Measurements from ENCODE around the gene CREB5. TPM values are rescaled to one million over a fixed set of nuclear protein-coding genes. Genes with fewer than 3 reads are reported as not detected.

The CREB5 gene
- total and polyA plus RNA-seq, 7 donors = 0.80 to 42.1 (median 4.6) TPM

DNA sequence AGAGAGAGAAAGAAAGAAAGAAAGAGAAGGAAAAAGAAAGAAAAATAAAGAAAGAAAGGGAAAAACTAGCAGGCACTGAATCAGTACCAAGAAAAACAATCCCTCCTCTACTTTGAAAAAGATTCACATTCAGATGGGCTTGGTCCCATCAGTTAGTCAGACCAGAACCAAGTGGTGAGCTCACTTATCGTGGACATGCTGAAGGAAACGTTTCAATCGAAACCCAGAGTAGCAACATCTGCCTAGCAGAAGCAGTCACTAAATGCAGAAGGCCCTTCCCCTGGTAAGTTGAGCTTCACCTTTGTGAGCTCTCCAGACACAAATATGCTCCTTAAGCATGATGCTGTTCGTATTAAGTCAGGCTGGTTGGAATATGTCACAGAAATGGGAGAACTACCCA, 378.1 kb downstream of the CREB5 start:
- intact Hi-C loops (cut with DNase I) = no loop called here
- H3K36me3 ChIP-seq = no peaks in the 10 kb centered on the region
- no peak for DNase-seq
- no peak overlapping the region for H3K27ac ChIP-seq
- WGBS, 2 donors = 90% methylated on average over 4 of the region's 4 CpGs
- TF ChIP-seq EP300 (IDR thresholded peaks at IDR 0.05) (no peak), POLR2A (IDR thresholded peaks at IDR 0.05) (no peak), POLR2AphosphoS5 (IDR thresholded peaks at IDR 0.05) (no peak)
- TF ChIP-seq, protein P1, sequence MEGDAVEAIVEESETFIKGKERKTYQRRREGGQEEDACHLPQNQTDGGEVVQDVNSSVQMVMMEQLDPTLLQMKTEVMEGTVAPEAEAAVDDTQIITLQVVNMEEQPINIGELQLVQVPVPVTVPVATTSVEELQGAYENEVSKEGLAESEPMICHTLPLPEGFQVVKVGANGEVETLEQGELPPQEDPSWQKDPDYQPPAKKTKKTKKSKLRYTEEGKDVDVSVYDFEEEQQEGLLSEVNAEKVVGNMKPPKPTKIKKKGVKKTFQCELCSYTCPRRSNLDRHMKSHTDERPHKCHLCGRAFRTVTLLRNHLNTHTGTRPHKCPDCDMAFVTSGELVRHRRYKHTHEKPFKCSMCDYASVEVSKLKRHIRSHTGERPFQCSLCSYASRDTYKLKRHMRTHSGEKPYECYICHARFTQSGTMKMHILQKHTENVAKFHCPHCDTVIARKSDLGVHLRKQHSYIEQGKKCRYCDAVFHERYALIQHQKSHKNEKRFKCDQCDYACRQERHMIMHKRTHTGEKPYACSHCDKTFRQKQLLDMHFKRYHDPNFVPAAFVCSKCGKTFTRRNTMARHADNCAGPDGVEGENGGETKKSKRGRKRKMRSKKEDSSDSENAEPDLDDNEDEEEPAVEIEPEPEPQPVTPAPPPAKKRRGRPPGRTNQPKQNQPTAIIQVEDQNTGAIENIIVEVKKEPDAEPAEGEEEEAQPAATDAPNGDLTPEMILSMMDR (IDR thresholded peaks at IDR 0.05) = no peak
- peaks cover 0 to 3% (median 0%) of the 10 kb centered on the region in 4 donors for H3K4me1 ChIP-seq
- no peaks in the 10 kb centered on the region for H3K9me3 ChIP-seq
- H3K4me3 ChIP-seq = no peak overlapping the region
- no peaks in the 10 kb centered on the region for H3K27me3 ChIP-seq

DNA sequence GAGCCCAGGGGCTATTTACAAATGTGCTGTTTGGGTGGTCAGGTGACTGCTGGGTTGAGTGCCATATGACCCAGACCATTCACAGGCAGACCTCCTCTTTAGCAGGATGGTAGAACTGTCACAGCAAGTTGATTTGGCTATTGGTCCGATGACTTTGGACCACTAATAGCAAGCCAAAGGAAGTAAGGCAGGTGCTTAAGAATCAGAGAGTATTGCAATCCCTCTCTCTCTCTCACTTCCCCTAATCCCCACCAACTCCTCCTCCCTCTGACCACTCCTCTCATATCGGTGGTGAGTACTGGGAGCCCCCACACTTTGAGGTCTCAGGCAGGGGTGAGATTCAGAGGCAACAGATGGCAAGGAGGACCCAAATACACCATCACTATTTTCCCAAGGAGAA, 380.5 kb downstream of the CREB5 start:
- no peak for DNase-seq
- Histone ChIP-seq H3K36me3 (no peaks in the 10 kb centered on the region), H3K27me3 (no peaks in the 10 kb centered on the region), H3K4me3 (no peak overlapping the region), H3K4me1 (no peaks in the 10 kb centered on the region), H3K27ac (no peak overlapping the region), H3K9me3 (no peaks in the 10 kb centered on the region)
- 82 to 95% methylated on average over 2 of the region's 2 CpGs for WGBS, 2 donors
- intact Hi-C loops (cut with DNase I) = no loop called here
- TF ChIP-seq POLR2AphosphoS5 (IDR thresholded peaks at IDR 0.05) (no peak), EP300 (IDR thresholded peaks at IDR 0.05) (no peak), POLR2A (IDR thresholded peaks at IDR 0.05) (no peak)
- TF ChIP-seq, protein P1 (IDR thresholded peaks at IDR 0.05) = no peak

- DNase-seq = no peak
- Histone ChIP-seq H3K9me3 (no peaks in the 10 kb centered on the region), H3K4me1 (no peaks in the 10 kb centered on the region), H3K27me3 (no peaks in the 10 kb centered on the region), H3K27ac (no peak overlapping the region), H3K4me3 (no peak overlapping the region), H3K36me3 (no peaks in the 10 kb centered on the region)
- 88% methylated on average over 9 of the region's 9 CpGs for WGBS, 2 donors
- TF ChIP-seq POLR2A (IDR thresholded peaks at IDR 0.05) = no peak
- no peak for TF ChIP-seq POLR2AphosphoS5 (IDR thresholded peaks at IDR 0.05)
- TF ChIP-seq, protein P1 (IDR thresholded peaks at IDR 0.05) = no peak
- TF ChIP-seq EP300 (IDR thresholded peaks at IDR 0.05) = no peak
- intact Hi-C loops (cut with DNase I) = no loop called here
Observed at GRCh38 chr7:28793381-28794085, 381.2 kb downstream of the CREB5 start.

- no peaks in the 10 kb centered on the region for H3K9me3 ChIP-seq
- no peaks in the 10 kb centered on the region for H3K36me3 ChIP-seq
- 96 to 97% methylated on average over 15 of the region's 15 CpGs for whole genome bisulfite sequencing, 2 donors
- H3K27ac ChIP-seq = peak overlapping the region in 1 of 4 donors; percentile 9
- no peaks in the 10 kb centered on the region for H3K4me1 ChIP-seq
- no peak for TF ChIP-seq EP300 (IDR thresholded peaks at IDR 0.05)
- TF ChIP-seq, protein P1 (IDR thresholded peaks at IDR 0.05) = no peak
- TF ChIP-seq POLR2AphosphoS5 (IDR thresholded peaks at IDR 0.05) = no peak
- TF ChIP-seq POLR2A (IDR thresholded peaks at IDR 0.05) = no peak
- intact Hi-C loops (cut with DNase I) = no loop called here
- no peak for DNase-seq
- no peak overlapping the region for H3K4me3 ChIP-seq
- no peaks in the 10 kb centered on the region for H3K27me3 ChIP-seq
Observed at GRCh38 chr7:28798274-28798673, 386.0 kb downstream of the CREB5 start.

DNA sequence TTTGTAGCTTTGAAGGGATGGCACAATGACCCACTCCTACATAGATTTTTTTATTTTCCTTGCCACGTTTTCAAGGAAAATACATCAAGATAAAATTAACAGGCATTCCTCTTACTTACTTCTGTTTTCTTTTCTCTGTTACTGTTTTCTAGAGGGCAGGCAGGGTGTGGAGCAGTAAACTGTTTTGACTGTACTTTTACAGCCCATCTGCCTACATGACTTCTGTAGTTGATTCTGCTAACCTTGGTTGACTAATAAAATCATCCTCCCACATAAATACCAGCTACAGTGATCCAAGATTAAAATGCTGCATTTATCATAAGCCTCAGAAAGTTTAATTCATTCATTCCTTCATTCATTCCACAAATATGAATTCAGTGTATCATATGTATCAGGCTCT, 387.3 kb downstream of the CREB5 start:
- no peak overlapping the region for H3K27ac ChIP-seq
- WGBS, 2 donors = 10 to 51% methylated on average over 1 of the region's 1 CpG
- no peak for TF ChIP-seq EP300 (IDR thresholded peaks at IDR 0.05)
- TF ChIP-seq POLR2AphosphoS5 (IDR thresholded peaks at IDR 0.05) = no peak
- no peak for TF ChIP-seq POLR2A (IDR thresholded peaks at IDR 0.05)
- TF ChIP-seq, protein P1 (IDR thresholded peaks at IDR 0.05) = no peak
- no peaks in the 10 kb centered on the region for H3K27me3 ChIP-seq
- no peaks in the 10 kb centered on the region for H3K4me1 ChIP-seq
- H3K36me3 ChIP-seq = peaks cover 0 to 4% (median 0%) of the 10 kb centered on the region in 4 donors
- H3K4me3 ChIP-seq = no peak overlapping the region
- DNase-seq = no peak
- no peaks in the 10 kb centered on the region for H3K9me3 ChIP-seq
- intact Hi-C loops (cut with DNase I) = no loop called here
